ENCODE measurements around the gene ASPSCR1.
A peak's percentile ranks its signal among the peaks of the same experiment; 100 is the strongest.

The ASPSCR1 gene

GRCh38 chr17:82017612-82018151, 40.3 kb downstream of the ASPSCR1 start:
- in situ Hi-C loops (cut with HindIII; ENCODE audit: low pct_ligation_motif_present, low pct_unique_long_range_greater_than_20kb, low sequenced_read_pairs) = no loop called here
- DNase-seq = no peak

GRCh38 chr17:82018152-82018988, 40.9 kb downstream of the ASPSCR1 start:
- in situ Hi-C loops (cut with HindIII; ENCODE audit: low pct_ligation_motif_present, low pct_unique_long_range_greater_than_20kb, low sequenced_read_pairs) = no loop called here
- DNase-seq = no peak

GRCh38 chr17:82018989-82019689, 41.7 kb downstream of the ASPSCR1 start:
- in situ Hi-C loops (cut with HindIII; ENCODE audit: low pct_ligation_motif_present, low pct_unique_long_range_greater_than_20kb, low sequenced_read_pairs) = no loop called here
- no peak for DNase-seq

- in situ Hi-C loops (cut with HindIII; ENCODE audit: low pct_ligation_motif_present, low pct_unique_long_range_greater_than_20kb, low sequenced_read_pairs) = no loop called here
- DNase-seq = peak; percentile 63
Measured at GRCh38 chr17:82019690-82020571, 42.5 kb downstream of the ASPSCR1 start.

- in situ Hi-C loops (cut with HindIII; ENCODE audit: low pct_ligation_motif_present, low pct_unique_long_range_greater_than_20kb, low sequenced_read_pairs) = no loop called here
- DNase-seq = no peak
Measured at GRCh38 chr17:82020572-82021106, 43.2 kb downstream of the ASPSCR1 start.

- peak; percentile 83 for DNase-seq
- in situ Hi-C loops (cut with HindIII; ENCODE audit: low pct_ligation_motif_present, low pct_unique_long_range_greater_than_20kb, low sequenced_read_pairs) = no loop called here
Measured at GRCh38 chr17:82021107-82021899, 43.9 kb downstream of the ASPSCR1 start.

- in situ Hi-C loops (cut with HindIII; ENCODE audit: low pct_ligation_motif_present, low pct_unique_long_range_greater_than_20kb, low sequenced_read_pairs) = no loop called here
- no peak for DNase-seq
Measured at GRCh38 chr17:82021900-82022309, 44.5 kb downstream of the ASPSCR1 start.

GRCh38 chr17:82022310-82022980, 45.0 kb downstream of the ASPSCR1 start, which contains the start of gene CENPX:
Gene CENPX, minus strand, starts transcription at chr17:82022878. Its CDS starts 17 bp downstream, at chr17:82022861.
- in situ Hi-C loops (cut with HindIII; ENCODE audit: low pct_ligation_motif_present, low pct_unique_long_range_greater_than_20kb, low sequenced_read_pairs) = no loop called here
- DNase-seq = no peak

- peak; percentile 99 for DNase-seq
- in situ Hi-C loops (cut with HindIII; ENCODE audit: low pct_ligation_motif_present, low pct_unique_long_range_greater_than_20kb, low sequenced_read_pairs) = no loop called here
Measured at GRCh38 chr17:82022981-82023446, 45.6 kb downstream of the ASPSCR1 start, which contains the start of gene LRRC45. Gene LRRC45, plus strand, starts transcription at chr17:82023305. Its CDS starts 339 bp downstream, at chr17:82023644.

GRCh38 chr17:82023447-82024241, 46.2 kb downstream of the ASPSCR1 start:
- DNase-seq = peak; percentile 20
- in situ Hi-C loops (cut with HindIII; ENCODE audit: low pct_ligation_motif_present, low pct_unique_long_range_greater_than_20kb, low sequenced_read_pairs) = no loop called here

GRCh38 chr17:82024859-82025258, 47.4 kb downstream of the ASPSCR1 start:
- in situ Hi-C loops (cut with HindIII; ENCODE audit: low pct_ligation_motif_present, low pct_unique_long_range_greater_than_20kb, low sequenced_read_pairs) = no loop called here
- no peak for DNase-seq

- in situ Hi-C loops (cut with HindIII; ENCODE audit: low pct_ligation_motif_present, low pct_unique_long_range_greater_than_20kb, low sequenced_read_pairs) = no loop called here
- DNase-seq = no peak
Measured at GRCh38 chr17:82025401-82026107, 48.1 kb downstream of the ASPSCR1 start.

- in situ Hi-C loops (cut with HindIII; ENCODE audit: low pct_ligation_motif_present, low pct_unique_long_range_greater_than_20kb, low sequenced_read_pairs) = no loop called here
- DNase-seq = no peak
Measured at GRCh38 chr17:82028246-82028645, 50.8 kb downstream of the ASPSCR1 start.

GRCh38 chr17:82028966-82029365, 51.5 kb downstream of the ASPSCR1 start:
- DNase-seq = no peak
- in situ Hi-C loops (cut with HindIII; ENCODE audit: low pct_ligation_motif_present, low pct_unique_long_range_greater_than_20kb, low sequenced_read_pairs) = no loop called here

GRCh38 chr17:82029391-82029790, 52.0 kb downstream of the ASPSCR1 start:
- in situ Hi-C loops (cut with HindIII; ENCODE audit: low pct_ligation_motif_present, low pct_unique_long_range_greater_than_20kb, low sequenced_read_pairs) = no loop called here

More at GRCh38 chr17:82029391-82029790, 52.0 kb downstream of the ASPSCR1 start:
- DNase-seq = no peak
